GM20431 (cell line): ENCODE results near the gene TSHZ2.
"Not testable (repeated sequence)": the region's sequence is repeated elsewhere in the genome, so short reads cannot be mapped to it uniquely, and the experiment has no call there.

Experiments
- in situ Hi-C: fragments of 300-500 bp; cut with MseI, MboI; formaldehyde crosslinking; loops from one replicate; pipeline ENCODE4 v1.15.0; 2020; ENCODE audit warnings: low sequenced_read_pairs; ENCODE audit not compliant: unreplicated experiment

The TSHZ2 gene

GRCh38 chr20:53497246-53497645 lies 525.1 kb downstream of the TSHZ2 start:
- in situ Hi-C loops = no loop called here

GRCh38 chr20:53498341-53498740 lies 526.2 kb downstream of the TSHZ2 start:
- in situ Hi-C loops = no loop called here

DNA sequence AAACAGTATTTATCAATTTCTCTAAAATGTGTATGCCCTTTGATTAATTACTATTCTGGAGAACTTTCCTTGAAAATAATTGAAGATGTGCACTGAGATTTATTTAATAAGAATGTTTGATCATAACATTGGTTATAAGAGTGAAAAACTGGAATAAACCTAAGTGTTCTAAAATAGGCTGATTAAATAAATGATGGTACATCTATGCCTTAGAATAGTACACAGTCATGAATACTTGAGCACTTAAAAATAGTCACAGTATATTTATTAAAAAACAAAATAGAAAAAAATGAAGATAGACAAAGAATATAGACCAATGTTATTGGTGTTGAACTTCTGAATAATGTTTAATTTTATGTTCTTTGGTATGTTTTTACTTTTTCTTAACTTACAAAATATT lies 528.5 kb downstream of the TSHZ2 start:
- in situ Hi-C loops = no loop called here

DNA sequence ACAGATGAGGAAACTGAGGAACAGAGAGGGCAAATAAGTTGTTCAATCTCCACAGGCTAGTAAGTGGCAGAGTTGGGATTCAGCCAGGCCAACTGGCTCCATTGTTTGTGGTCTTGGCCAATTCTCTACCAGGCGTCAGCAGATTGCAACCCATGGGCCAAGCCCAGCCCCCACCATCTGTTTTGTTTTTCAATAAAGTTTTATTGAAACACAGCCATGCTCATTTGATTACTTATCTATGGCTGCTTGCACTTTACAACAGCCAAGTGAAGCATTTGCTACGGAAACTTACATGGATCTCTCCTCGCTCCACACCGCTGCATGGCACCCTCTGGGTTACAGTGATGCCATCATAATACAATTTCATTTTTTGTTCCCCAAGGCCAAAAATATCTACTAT lies 530.7 kb downstream of the TSHZ2 start:
- in situ Hi-C loops = no loop called here

GRCh38 chr20:53503517-53503919 lies 531.4 kb downstream of the TSHZ2 start:
- in situ Hi-C loops = no loop called here

GRCh38 chr20:53504106-53504505 lies 531.9 kb downstream of the TSHZ2 start:
- in situ Hi-C loops = not testable (repeated sequence)

- in situ Hi-C loops = no loop called here
Measured at GRCh38 chr20:53510262-53510661, 538.1 kb downstream of the TSHZ2 start.

GRCh38 chr20:53510704-53511103 lies 538.5 kb downstream of the TSHZ2 start:
- in situ Hi-C loops = no loop called here

- in situ Hi-C loops = no loop called here
Measured at GRCh38 chr20:53512076-53512475, 539.9 kb downstream of the TSHZ2 start.

DNA sequence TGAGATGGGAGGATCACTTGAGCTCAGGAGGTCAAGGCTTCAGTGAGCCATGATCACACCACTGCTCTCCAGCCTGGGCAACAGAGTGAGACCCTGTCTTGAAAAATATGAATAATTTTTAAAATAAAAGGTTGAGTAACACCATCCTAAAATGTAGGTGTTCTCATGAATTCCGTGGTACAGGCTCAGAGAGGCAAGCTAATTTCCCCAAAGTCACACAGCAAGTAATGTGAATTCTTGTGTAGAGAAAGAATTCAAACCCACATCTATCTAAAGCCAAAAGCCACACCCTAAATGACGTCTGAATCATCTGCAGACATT lies 541.0 kb downstream of the TSHZ2 start:
- in situ Hi-C loops = no loop called here

DNA sequence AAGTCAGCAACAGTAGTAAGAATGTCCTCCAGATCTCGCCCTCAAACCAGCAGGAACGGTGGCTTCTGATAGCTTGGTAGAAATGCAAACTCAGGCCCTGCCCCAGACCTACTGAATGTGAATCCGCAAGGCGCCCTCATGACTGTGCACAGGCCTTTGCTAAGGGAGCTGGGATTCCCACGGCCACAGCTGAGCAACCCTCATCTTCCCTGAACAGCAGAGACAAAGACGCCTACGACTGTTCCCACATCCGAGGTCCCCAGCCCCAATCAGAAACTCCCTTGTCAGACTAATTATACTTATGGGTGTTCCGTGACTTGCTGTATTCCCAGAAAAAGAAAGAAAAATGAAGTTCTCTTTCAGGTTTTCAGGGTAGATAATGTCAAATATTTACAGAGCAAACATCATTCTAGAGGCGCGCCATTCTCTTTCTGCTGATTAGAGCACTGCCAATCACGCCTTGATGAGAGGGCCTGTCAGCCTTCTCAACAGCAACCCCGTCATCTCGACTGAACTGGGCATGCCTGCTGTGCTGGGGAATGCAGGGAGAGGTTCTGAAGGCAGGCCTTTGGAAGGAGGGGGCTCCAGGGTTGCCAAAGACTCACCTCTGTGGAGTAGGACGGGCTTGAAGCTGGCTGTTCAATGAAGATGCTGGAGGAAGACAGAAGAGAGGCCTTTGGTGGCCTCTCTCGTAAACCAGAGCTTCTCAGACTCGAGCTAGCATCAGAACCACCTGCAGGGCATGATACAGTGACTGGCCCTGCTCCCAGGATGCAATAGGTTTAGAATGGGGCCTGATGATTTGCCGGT lies 541.5 kb downstream of the TSHZ2 start:
- in situ Hi-C loops = no loop called here

DNA sequence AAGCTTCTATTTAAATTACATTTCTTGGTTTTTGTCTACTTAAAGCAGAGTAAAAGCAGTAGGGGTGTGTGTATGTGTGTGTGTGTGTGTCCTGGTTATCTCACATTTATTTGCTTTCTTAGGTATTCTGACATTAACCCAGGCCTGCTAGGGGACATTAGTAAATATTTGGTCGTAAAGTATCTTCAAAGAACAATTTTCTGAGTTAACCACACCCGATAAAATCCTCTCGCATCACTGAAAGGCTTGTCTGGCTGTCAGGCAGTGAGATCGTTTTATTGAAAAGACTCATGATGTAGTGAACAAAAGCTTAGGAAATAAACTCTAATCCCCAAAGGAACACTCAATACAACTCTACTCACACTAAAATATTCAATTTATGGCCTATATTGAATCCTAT lies 543.6 kb downstream of the TSHZ2 start:
- in situ Hi-C loops = no loop called here

DNA sequence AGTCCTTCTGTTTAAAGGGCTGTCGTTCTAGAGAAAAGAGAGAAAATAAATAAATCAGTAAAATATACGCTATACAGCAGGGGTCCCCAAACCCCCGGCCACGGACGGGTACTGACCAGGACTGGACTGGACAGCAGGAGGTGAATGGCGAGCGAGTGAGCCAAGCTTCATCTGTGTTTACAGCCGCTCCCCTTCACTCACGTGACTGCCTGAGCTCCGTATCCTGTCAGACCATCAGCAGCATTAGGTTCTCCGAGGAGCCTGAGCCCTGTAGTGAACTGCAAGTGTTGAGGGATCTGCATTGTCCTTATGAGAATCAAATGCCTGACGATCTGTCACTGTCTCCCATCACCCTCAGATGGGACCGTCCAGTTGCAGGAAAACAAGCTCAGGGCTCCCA lies 545.0 kb downstream of the TSHZ2 start:
- in situ Hi-C loops = no loop called here

DNA sequence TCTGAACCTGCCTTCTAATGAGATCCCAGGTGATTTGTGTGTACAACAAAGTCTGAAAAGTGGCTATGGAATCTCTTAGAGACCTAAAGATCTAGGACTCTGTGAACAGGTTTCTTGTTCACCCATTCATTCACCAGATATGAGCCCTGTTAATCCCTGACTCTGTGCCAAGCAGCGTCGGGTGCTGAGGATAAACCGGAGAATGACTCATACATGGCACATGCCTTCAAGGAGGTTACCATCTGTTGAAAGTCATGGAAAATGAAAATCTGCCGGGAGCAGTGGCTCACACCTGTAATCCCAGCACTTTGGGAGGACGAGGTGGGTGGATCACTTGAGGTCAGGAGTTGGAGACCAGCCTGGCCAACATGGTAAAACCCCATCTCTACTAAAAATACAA lies 549.3 kb downstream of the TSHZ2 start:
- in situ Hi-C loops = not testable (repeated sequence)

- in situ Hi-C loops = no loop called here
Measured at GRCh38 chr20:53522026-53522425, 549.9 kb downstream of the TSHZ2 start.

DNA sequence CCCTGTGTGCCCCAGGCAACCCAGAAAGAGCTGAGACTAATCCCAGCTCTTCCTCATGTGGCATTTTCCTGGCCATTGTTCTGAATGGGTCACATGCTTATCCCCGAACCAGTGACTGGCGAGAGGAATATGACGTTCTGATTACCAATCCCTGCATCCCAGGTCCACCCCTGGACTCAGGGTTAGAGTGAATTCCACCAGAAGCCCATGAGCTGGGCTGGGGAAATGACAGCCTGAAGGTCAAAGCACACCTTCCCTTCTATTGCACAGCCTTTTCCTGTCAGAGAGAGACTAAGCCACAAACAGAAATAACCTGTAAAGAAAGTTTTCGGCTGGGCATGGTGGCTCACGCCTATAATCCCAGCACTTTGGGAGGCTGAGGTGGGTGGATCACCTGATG lies 550.5 kb downstream of the TSHZ2 start:
- in situ Hi-C loops = no loop called here

DNA sequence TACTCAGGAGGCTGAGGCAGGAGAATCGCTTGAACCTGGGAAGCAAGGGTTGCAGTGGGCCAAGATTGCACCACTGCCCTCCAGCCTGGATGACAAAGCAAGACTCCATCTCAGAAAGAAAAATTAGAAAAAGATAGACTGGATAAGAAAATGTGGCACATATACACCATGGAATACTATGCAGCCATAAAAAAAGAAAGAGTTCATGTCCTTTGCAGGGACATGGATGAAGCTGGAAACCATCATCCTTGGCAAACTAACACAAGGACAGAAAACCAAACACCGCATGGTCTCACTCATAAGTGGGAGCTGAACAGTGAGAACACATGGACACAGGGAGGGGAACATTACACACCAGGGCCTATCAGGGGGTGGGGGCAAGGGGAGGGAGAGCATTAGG lies 551.5 kb downstream of the TSHZ2 start:
- in situ Hi-C loops = not testable (repeated sequence)

DNA sequence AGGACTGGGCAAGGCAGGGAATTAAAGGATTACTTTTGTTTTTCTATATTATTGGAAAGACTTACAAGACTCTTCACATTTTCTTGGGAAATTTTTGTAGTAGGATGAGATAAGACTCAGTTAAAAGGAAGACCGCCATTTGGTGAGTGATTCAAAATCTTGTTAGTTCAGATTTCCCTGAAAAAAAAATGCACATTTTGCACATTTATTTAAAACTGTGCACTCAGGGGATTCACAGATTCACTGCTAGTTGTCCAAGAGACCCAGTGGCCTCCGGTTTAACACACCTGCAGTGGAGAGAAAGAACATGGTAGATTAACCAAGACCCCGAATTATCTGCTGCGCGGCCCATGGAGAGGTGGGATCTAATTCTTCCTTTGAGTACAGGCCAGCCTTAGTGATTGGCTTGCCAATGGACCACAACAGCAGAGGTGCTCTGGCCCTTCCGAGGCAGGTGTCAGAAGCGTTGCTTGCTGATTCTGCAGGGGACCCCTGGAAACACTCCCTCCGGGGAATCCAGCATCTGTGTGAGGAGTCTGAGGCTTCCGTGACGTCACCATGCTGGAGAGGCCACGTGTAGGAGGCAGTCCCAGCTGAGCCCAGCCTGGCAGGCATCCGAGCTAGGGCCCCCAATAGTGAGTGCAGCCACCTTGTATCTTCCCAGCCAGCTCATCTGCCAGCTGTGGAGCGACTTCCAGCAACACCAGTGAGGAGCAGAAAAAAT lies 552.6 kb downstream of the TSHZ2 start:
- in situ Hi-C loops = no loop called here

- in situ Hi-C loops = no loop called here
Measured at GRCh38 chr20:53527196-53527595, 555.0 kb downstream of the TSHZ2 start.

GRCh38 chr20:53529658-53530057 lies 557.5 kb downstream of the TSHZ2 start:
- in situ Hi-C loops = no loop called here

- in situ Hi-C loops = no loop called here
Measured at GRCh38 chr20:53530440-53530839, 558.3 kb downstream of the TSHZ2 start.
